Right renal pelvis (tissue), 4 donors: ENCODE results near the gene LRG1. TPM values are rescaled to one million over a fixed set of nuclear protein-coding genes. Genes with fewer than 3 reads are reported as not detected.

Source experiments
- DNase-seq, 4 donors: peaks; one replicate each; pipeline ENCODE4 v3.0.0-alpha.2; 2013; ENCODE audit warnings: low read depth in 4 of 4, low spot score in 3 of 4, missing footprints in 1 of 4
- polyA plus RNA-seq, 4 donors: library from polyadenylated mRNA; unstranded; fragments of 120-200 nt; gene quantifications; one replicate each; pipeline ENCODE4 v1.2.1, GENCODE V29; 2013; ENCODE audit not compliant: insufficient read length in 4 of 4

The LRG1 gene
- polyA plus RNA-seq, 4 donors = 0.57 to 1.6 (median 0.85) TPM

DNA sequence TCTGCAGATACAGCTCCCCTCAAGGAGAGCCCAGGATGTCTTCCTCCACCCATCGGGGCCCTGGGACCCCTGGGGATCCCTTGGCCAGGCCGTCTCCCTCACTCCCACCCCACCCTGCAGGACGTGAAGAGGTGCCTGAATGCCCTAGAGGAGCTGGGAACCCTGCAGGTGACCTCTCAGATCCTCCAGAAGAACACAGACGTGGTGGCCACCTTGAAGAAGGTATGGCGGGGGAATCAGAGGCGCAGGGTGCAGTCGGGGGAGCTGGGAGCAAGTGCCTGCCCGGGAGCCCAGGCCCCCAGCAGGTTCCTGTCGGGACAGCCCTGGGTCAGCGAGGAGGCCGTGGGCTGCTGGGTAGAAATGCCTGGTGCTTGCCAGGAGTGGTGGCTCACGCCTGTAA lies 41.1 kb downstream of the LRG1 start:
- no peak for DNase-seq

DNA sequence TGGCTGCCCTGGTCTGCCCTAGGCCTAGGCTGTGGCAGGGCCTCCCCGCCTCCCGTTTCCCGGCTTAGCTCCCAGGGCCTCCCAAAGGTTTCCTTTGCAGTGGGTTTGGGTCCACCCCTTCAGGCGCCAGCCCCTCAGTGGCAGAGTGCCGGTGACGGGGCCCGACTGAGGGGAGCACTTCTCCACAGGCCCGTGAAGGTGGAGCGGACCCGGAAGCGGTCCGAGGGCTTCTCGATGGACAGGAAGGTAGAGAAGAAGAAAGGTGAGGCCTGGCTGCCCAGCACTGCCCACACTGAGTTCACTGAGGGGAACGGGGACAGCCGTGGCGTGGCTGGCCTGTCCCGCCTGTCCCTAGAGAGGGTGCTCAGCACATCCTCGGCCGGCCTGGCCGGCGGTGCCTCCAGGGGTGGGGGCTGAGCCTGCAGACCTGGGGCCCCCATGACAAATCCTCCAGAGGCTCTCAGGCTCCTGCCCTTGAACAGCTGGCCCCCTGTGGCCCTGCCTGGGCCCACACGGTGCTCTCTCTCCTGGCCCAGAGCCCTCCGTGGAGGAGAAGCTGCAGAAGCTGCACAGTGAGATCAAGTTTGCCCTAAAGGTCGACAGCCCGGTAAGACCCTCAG lies 42.0 kb downstream of the LRG1 start:
- no peak for DNase-seq

DNA sequence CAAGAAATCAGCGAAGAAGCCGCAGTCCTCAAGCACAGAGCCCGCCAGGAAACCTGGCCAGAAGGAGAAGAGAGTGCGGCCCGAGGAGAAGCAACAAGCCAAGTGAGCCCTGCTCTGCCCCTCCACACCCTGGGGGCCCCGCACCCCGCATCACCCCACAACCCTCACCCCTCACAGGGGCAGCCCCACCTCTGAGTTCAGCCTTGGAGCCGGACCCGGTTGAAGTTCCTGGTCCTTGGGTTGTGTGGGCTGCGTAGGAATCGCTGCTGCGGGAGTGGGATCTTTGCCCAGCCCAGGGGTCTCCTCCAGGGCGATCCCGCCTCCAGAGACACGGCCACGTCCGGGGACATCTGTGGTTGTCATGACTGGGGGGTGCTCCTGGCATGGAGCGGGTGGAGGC lies 43.5 kb downstream of the LRG1 start:
- no peak for DNase-seq

DNA sequence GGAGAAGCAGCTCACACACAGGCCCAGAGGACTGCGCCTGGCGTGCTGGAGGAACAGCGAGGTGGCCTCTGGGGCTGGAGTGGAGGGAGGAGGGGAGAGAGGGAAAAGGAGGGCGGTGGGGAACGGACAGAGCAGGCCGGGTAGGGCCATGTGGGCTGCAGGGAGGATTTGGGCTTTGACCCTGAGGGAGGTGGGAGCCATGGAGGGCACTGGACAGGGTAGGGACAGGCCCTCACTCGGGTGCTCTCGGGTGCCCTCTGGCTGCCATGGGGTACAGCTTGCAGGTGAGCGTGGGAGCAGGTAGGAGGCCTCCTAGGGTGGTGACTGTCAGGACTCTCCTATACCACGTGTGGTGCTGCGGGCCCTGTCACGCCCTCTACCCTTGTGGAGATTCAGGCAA lies 44.4 kb downstream of the LRG1 start:
- DNase-seq = no peak

DNA sequence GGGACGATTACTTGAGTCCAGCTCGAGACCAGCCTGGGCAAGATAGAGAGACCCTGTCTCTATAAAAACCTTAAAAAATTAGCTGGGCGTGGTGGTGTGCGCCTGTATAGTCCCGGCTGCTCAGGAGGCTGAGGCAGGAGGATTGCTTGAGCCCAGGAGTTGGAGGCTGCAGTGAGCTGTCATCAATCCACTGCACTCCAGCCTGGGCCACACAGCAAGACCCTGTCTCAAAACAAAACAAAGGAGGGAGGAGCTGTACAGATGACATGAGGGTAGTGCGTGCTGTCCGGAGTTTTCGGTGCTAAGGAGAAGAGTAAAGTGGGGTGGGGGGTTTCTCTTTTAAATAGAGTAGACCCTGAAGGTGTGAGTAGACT lies 45.2 kb downstream of the LRG1 start:
- no peak for DNase-seq

DNA sequence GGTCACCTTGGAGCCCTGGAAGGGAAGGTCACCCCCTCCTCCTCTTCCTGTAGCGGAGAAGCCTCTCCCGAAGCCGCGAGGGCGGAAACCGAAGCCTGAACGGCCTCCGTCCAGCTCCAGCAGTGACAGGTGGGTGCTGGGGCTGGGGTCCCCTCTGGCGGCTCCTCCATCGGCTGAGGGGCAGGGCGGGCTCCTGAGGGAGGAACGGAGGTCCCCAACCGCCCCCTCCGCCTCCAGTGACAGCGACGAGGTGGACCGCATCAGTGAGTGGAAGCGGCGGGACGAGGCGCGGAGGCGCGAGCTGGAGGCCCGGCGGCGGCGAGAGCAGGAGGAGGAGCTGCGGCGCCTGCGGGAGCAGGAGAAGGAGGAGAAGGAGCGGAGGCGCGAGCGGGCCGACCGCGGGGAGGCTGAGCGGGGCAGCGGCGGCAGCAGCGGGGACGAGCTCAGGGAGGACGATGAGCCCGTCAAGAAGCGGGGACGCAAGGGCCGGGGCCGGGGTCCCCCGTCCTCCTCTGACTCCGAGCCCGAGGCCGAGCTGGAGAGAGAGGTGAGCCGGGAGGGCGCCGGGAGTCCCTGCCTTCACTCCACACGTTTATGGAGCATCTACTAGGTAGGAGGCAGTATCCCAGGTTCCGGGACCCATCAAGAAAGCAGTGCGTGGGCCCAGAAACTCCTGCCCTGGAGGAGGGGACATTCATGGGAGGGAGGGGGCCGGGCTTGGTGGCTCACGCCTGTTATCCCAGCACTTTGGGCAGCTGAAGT lies 45.7 kb downstream of the LRG1 start:
- no peak for DNase-seq

DNA sequence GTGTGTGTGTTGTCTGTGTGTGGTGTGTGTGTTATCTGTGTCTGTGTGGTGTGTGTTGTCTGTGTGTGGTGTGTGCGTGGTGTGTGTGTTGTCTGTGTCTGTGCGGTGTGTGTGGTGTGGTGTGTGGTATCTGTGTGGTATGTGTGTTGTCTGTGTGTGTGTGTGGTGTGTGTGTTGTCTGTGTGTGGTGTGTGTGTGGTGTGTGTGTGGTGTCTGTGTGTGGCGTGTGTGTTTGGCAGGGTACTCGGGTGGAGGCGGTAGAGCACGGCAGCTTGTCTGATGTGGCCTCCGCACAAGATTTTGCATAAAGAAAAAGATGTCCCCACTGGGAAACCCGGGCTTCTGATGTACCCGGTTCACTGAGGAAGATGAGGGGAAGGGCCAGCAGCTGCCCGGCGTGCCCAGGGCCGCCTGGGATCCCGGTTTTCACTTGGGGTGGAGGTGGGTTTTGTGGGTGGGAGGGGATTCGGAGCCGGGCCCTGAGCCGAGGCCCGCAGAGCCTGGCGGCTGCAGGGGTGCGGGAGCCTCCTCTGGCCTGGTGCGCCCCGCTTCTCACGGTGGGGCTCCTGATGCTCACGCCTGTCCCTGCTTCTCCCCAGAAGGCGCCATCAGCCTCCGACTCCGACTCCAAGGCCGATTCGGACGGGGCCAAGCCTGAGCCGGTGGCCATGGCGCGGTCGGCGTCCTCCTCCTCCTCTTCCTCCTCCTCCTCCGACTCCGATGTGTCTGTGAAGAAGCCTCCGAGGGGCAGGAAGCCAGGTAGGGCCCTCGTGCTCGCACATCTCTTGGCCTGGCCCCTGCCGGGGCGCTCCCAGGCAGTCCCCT lies 46.5 kb downstream of the LRG1 start:
- no peak for DNase-seq

DNA sequence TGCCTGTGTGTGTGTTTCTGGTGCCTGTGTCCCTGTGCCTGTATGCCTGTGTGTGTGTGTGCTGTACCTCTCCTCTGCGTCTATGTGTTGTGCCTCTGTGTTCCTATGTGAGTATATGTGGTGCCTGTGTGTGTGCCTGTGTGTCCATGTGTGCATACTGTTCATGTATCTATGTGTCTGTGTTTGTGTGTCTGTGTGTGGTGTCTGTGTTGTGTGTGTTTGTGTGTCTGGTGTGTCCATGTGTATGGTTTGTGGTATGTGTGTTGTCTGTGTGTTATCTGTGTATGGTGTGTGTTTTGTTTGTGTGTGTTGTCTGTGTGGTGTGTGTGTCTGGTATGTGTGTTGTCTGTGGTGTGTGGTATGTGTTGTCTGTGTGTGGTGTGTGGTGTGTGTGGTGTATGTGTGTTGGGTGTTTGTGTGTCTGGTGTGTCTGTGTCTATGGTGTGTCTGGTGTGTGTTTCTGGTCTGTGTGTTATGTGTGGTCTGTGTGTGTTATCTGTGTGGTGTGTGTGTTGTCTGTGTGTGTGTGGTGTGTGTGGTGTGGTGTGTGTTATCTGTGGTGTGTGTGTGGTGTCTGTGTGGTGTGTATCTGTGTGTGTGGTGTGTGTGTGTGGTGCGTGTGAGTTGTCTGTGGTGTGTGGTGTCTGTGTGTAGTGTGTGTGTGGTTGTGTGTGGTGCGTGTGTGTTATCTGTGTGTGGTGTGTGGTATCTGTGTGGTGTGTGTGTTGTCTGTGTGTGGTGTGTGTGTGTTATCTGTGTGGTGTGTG lies 47.3 kb downstream of the LRG1 start:
- DNase-seq = no peak

DNA sequence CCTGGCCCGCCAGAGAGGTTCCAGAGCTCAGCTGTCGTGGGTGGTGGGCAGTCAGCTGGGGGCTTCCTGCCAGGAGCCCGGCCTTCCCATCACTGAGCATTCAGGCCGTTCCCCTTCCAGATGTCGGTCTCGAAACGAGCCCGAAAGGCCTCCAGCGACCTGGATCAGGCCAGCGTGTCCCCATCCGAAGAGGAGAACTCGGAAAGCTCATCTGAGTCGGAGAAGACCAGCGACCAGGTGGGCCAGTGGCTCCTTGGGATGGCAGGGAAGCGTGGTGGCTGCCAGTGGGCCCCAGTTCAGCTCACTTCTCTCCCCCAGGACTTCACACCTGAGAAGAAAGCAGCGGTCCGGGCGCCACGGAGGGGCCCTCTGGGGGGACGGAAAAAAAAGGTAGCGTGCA lies 48.4 kb downstream of the LRG1 start:
- DNase-seq = no peak

DNA sequence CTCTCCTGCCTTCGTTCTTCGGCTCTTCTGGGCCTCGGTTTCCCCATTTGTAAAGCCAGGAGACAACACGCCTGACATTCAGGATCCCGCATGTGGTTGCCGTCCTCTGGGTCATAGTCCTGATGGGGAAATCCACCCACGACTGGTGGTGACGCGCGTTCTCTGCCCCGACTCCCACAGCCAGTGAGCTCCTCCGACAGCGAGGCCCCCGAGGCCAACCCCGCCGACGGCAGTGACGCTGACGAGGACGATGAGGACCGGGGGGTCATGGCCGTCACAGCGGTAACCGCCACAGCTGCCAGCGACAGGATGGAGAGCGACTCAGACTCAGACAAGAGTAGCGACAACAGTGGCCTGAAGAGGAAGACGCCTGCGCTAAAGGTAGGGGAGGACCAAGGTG lies 51.3 kb downstream of the LRG1 start:
- DNase-seq = no peak

DNA sequence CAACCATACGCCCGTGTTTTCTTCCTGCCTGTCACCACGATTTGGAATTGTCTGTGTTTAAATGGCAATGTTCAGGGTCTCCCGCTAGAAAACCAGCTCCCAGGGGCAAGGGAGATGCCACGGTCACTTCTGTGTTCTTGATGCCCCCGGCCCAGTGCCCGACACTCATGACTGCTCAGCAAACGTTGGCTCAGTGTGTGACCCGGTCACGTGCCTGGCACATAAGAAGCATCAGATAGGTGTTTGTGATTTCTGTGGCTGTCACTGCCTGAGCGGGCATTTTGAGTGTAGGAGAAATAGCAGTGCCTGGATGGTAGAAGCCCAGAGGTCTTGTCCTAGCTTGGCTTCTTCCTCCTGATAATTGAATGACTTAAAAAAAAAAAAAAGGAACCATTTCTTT lies 52.3 kb downstream of the LRG1 start:
- DNase-seq = no peak

Other genes starting within 250 kb of the LRG1 start
- under 1 TPM; 0.15 to 0.44 (median 0.37) TPM for gene TMIGD2, start 237.6 kb downstream of the LRG1 start, polyA plus RNA-seq
- gene FSD1, start 235.4 kb downstream of the LRG1 start, polyA plus RNA-seq = 1 to 10 TPM; 4.6 to 6.5 (median 5.5) TPM
- gene STAP2, start 201.2 kb downstream of the LRG1 start, polyA plus RNA-seq = 10 to 100 TPM; 14.7 to 30.9 (median 25.8) TPM
- gene MPND, start 196.5 kb downstream of the LRG1 start, polyA plus RNA-seq = 10 to 100 TPM; 22.1 to 31.8 (median 23.5) TPM
- gene SH3GL1, start 139.5 kb downstream of the LRG1 start, polyA plus RNA-seq = 10 to 100 TPM; 60.1 to 82.5 (median 64.7) TPM
- 10 to 100 TPM; 21.8 to 27.0 (median 25.4) TPM for gene CHAF1A, start 137.4 kb downstream of the LRG1 start, polyA plus RNA-seq
- gene UBXN6, start 82.2 kb downstream of the LRG1 start, polyA plus RNA-seq = 100 to 1,000 TPM in 2 of 4 donors, 10 to 100 TPM in 2; 94.1 to 127 (median 100) TPM
- 10 to 100 TPM; 65.1 to 87.4 (median 71.1) TPM for gene HDGFL2, start 67.7 kb downstream of the LRG1 start, polyA plus RNA-seq
- 1 to 10 TPM in 1 of 4 donors, under 1 TPM in 3; 0.39 to 1.3 (median 0.68) TPM for gene PLIN4, start 21.6 kb downstream of the LRG1 start, polyA plus RNA-seq
- 1 to 10 TPM; 2.7 to 4.8 (median 3.5) TPM for gene PLIN5, start 4.8 kb downstream of the LRG1 start, polyA plus RNA-seq
- 1 to 10 TPM; 2.3 to 3.8 (median 3.0) TPM for gene SEMA6B, start 19.6 kb upstream of the LRG1 start, polyA plus RNA-seq
- gene TNFAIP8L1, start 99.5 kb upstream of the LRG1 start, polyA plus RNA-seq = 10 to 100 TPM; 11.6 to 13.8 (median 13.6) TPM
- gene MYDGF, start 130.3 kb upstream of the LRG1 start, polyA plus RNA-seq = 10 to 100 TPM; 61.8 to 99.4 (median 69.1) TPM
- gene DPP9, start 183.8 kb upstream of the LRG1 start, polyA plus RNA-seq = 10 to 100 TPM; 16.4 to 25.5 (median 21.9) TPM